ENCODE results near the gene HLA-DPA1.
"Not testable (repeated sequence)": the region's sequence is repeated elsewhere in the genome, so short reads cannot be mapped to it uniquely, and the experiment has no call there.

The HLA-DPA1 gene

DNA sequence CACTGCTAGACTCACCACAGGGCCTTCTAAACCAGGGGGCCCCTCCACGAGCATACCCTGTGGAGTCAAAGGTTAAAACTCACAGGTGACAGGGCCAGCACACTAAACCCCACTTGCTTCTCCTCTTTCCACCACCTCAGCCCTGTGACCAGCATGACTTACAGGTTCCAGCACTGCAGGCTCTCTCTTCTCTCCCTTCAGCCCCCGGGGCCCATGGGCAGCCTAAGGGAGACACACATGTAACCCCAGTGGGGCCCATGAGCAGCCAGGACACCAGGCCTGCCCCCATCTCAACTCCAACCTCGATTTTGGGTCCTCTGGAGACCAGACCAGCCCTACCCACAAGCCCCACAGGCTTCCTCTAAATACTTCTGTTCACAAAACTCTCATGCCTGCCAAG lies 30.3 kb upstream of the HLA-DPA1 start:
- Histone ChIP-seq H3K27me3 (replicated peaks) (no peaks in the 10 kb centered on the region), H3K4me3 (ENCODE audit: low read depth, low read length) (no peak overlapping the region), H3K27ac (no peak overlapping the region), H3K36me3 (replicated peaks) (no peaks in the 10 kb centered on the region)
- in situ Hi-C loops (cut with HindIII; ENCODE audit: low pct_ligation_motif_present, low sequenced_read_pairs), result no loop called here
- TF ChIP-seq, protein P1, sequence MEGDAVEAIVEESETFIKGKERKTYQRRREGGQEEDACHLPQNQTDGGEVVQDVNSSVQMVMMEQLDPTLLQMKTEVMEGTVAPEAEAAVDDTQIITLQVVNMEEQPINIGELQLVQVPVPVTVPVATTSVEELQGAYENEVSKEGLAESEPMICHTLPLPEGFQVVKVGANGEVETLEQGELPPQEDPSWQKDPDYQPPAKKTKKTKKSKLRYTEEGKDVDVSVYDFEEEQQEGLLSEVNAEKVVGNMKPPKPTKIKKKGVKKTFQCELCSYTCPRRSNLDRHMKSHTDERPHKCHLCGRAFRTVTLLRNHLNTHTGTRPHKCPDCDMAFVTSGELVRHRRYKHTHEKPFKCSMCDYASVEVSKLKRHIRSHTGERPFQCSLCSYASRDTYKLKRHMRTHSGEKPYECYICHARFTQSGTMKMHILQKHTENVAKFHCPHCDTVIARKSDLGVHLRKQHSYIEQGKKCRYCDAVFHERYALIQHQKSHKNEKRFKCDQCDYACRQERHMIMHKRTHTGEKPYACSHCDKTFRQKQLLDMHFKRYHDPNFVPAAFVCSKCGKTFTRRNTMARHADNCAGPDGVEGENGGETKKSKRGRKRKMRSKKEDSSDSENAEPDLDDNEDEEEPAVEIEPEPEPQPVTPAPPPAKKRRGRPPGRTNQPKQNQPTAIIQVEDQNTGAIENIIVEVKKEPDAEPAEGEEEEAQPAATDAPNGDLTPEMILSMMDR (IDR thresholded peaks at IDR 0.05; ENCODE audit: low read depth, low read length, missing control alignments), result no peak
- DNase-seq, result no peak

GRCh38 chr6:33101121-33101737 lies 27.8 kb upstream of the HLA-DPA1 start:
- H3K27me3 ChIP-seq (replicated peaks); H3K4me3 ChIP-seq (ENCODE audit: low read depth, low read length); H3K36me3 ChIP-seq (replicated peaks); in situ Hi-C loops (cut with HindIII; ENCODE audit: low pct_ligation_motif_present, low sequenced_read_pairs); DNase-seq; H3K27ac ChIP-seq: not testable (repeated sequence)

DNA sequence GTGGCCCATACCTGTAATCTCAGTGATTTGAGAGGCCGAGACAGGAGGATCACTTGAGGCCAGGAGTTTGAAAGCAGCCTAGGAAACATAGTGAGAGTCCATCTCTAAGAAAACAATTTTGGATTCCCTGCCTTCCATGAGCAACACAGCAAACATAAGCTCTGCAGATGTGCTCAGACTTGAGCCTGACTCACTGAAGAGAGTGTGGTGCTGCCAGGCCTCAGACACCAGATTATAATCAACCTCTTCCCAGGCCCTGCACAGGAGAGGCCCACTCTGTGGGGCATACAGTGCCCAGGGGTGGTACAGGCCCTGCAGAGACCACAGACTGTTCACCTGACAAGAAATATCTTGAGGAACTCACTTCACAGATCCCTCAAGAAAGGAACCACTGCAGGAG lies 22.2 kb upstream of the HLA-DPA1 start:
- Histone ChIP-seq H3K36me3 (replicated peaks) (no peaks in the 10 kb centered on the region), H3K4me3 (ENCODE audit: low read depth, low read length) (no peak overlapping the region), H3K27me3 (replicated peaks) (peaks cover 7% of the 10 kb centered on the region), H3K27ac (no peak overlapping the region)
- TF ChIP-seq, protein P1 (IDR thresholded peaks at IDR 0.05; ENCODE audit: low read depth, low read length, missing control alignments), result no peak
- no peak for DNase-seq
- in situ Hi-C loops (cut with HindIII; ENCODE audit: low pct_ligation_motif_present, low sequenced_read_pairs), result no loop called here

DNA sequence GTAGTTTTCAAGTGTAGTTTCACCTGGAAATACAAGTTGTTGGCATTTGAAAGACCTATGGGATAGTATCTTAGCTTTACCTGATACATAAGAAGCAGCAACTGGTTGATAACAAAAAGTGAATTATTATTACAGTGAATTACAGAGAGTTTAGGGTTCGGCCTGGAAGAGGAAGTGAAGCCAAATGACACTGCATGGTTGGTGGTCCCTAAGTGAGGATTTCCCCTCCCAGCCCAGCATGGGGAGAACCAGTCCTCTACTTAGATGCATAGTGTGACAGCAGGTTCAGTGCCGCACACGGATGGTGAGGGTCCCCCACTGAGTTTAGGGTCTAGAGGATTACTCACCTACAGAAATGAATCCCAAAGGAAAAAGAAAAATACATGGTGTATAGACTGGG lies 20.4 kb upstream of the HLA-DPA1 start:
- Histone ChIP-seq H3K36me3 (replicated peaks) (no peaks in the 10 kb centered on the region), H3K4me3 (ENCODE audit: low read depth, low read length) (no peak overlapping the region), H3K27ac (no peak overlapping the region), H3K27me3 (replicated peaks) (peaks cover 7% of the 10 kb centered on the region)
- no peak for DNase-seq
- in situ Hi-C loops (cut with HindIII; ENCODE audit: low pct_ligation_motif_present, low sequenced_read_pairs), result no loop called here
- TF ChIP-seq, protein P1 (IDR thresholded peaks at IDR 0.05; ENCODE audit: low read depth, low read length, missing control alignments), result no peak

GRCh38 chr6:33092385-33092784 lies 18.9 kb upstream of the HLA-DPA1 start:
- Histone ChIP-seq H3K4me3 (ENCODE audit: low read depth, low read length) (no peak overlapping the region), H3K36me3 (replicated peaks) (no peaks in the 10 kb centered on the region), H3K27ac (no peak overlapping the region), H3K27me3 (replicated peaks) (peaks cover 2% of the 10 kb centered on the region)
- TF ChIP-seq, protein P1 (IDR thresholded peaks at IDR 0.05; ENCODE audit: low read depth, low read length, missing control alignments), result no peak
- DNase-seq, result no peak
- in situ Hi-C loops (cut with HindIII; ENCODE audit: low pct_ligation_motif_present, low sequenced_read_pairs), result no loop called here

GRCh38 chr6:33091957-33092356 lies 18.5 kb upstream of the HLA-DPA1 start:
- Histone ChIP-seq H3K36me3 (replicated peaks) (no peaks in the 10 kb centered on the region), H3K27me3 (replicated peaks) (no peaks in the 10 kb centered on the region), H3K27ac (no peak overlapping the region), H3K4me3 (ENCODE audit: low read depth, low read length) (no peak overlapping the region)
- no peak for DNase-seq
- TF ChIP-seq, protein P1 (IDR thresholded peaks at IDR 0.05; ENCODE audit: low read depth, low read length, missing control alignments), result peak; percentile 55
- in situ Hi-C loops (cut with HindIII; ENCODE audit: low pct_ligation_motif_present, low sequenced_read_pairs), result no loop called here

Measured in brain microvascular endothelial cell (primary cell).